Lower leg skin (tissue), 4 donors: ENCODE results near the gene SP9. TPM values are rescaled to one million over a fixed set of nuclear protein-coding genes. Genes with fewer than 3 reads are reported as not detected.

Experiments
- DNase-seq, 2 donors: peaks; one replicate each; pipeline ENCODE4 v3.0.0-alpha.2; 2019; ENCODE audit warnings: low spot score in 2 of 2
- H3K4me3 ChIP-seq: fragments of 200-600 bp; sonication (generic); 2 replicates; pipeline ENCODE4 v1.5.1; 2017; ENCODE audit warnings: mild to moderate bottlenecking, low read depth; ENCODE audit not compliant: poor library complexity, severe bottlenecking
- CTCF ChIP-seq, 3 donors: fragments of 450-650 bp; IDR thresholded peaks; one replicate each; pipeline ENCODE4 v1.5.1; 2016; ENCODE audit warnings: antibody characterized with exemption in 3 of 3, mild to moderate bottlenecking in 3 of 3, moderate library complexity in 2 of 3
- POLR2A ChIP-seq, 2 donors: fragments of 450-650 bp; IDR thresholded peaks; one replicate each; pipeline ENCODE4 v1.6.1; 2016 to 2017; ENCODE audit warnings: antibody characterized with exemption in 2 of 2, mild to moderate bottlenecking in 1 of 2, moderate library complexity in 1 of 2
- WGBS, 2 donors: methylation state at CpG; one replicate each; pipeline ENCODE4 v1.1.5; 2018; 5-methylcytosine and 5-hydroxymethylcytosine counted together
- intact Hi-C: fragments of 100-400 bp; cut with DNase I; formaldehyde crosslinking; loops from one replicate; pipeline ENCODE4 v1.15.0; 2023; ENCODE audit warnings: low total_unique reads
- total RNA-seq, 4 donors: library from RNA; depleted of rRNA; stranded (reverse); fragments of >200 nt; gene quantifications; one replicate each; pipeline ENCODE4 v1.1.0, GENCODE V29; 2016

Gene SP9
- total RNA-seq, 4 donors from 2014 or later: 1.7 TPM; not detected in 3

GRCh38 chr2:174339561-174340399, 5.0 kb downstream of the SP9 start:
- no peak overlapping the region for H3K4me3 ChIP-seq
- intact Hi-C loops: loop anchor here (5.0 to 10.0 kb wide), 2 partner anchors 937 to 1315 kb away; no protein-coding TSS in a partner anchor
- no peak for DNase-seq
- 17 to 25% methylated on average over 25 to 31 of the region's 37 CpGs for WGBS, 2 donors
- TF ChIP-seq POLR2A (IDR thresholded peaks at IDR 0.05) (no peak), CTCF (IDR thresholded peaks at IDR 0.05) (no peak)

GRCh38 chr2:174340400-174341292, 5.9 kb downstream of the SP9 start:
- 16 to 17% methylated on average over 24 to 45 of the region's 70 CpGs for WGBS, 2 donors

GRCh38 chr2:174341293-174341994, 6.7 kb downstream of the SP9 start:
- WGBS, 2 donors: 2% methylated on average over 31 of the region's 31 CpGs
- TF ChIP-seq CTCF (IDR thresholded peaks at IDR 0.05) (peak in 1 of 3 donors; percentile 90), POLR2A (IDR thresholded peaks at IDR 0.05) (no peak)

More at GRCh38 chr2:174340400-174341292, 5.9 kb downstream of the SP9 start:
- intact Hi-C loops: loop anchor here (5.0 to 10.0 kb wide), 2 partner anchors 938 to 1316 kb away; no protein-coding TSS in a partner anchor
- no peak overlapping the region for H3K4me3 ChIP-seq
- TF ChIP-seq CTCF (IDR thresholded peaks at IDR 0.05): no peak
- TF ChIP-seq POLR2A (IDR thresholded peaks at IDR 0.05): no peak
- DNase-seq: peak in 1 of 2 donors; percentile 85

GRCh38 chr2:174341995-174342685, 7.4 kb downstream of the SP9 start:
- WGBS, 2 donors: 5 to 7% methylated on average over 40 to 45 of the region's 52 CpGs
- peak in 1 of 2 donors; percentile 86 for DNase-seq
- TF ChIP-seq POLR2A (IDR thresholded peaks at IDR 0.05): no peak
- no peak for TF ChIP-seq CTCF (IDR thresholded peaks at IDR 0.05)
- intact Hi-C loops: loop anchor here (5.0 to 10.0 kb wide), 2 partner anchors 940 to 1317 kb away; no protein-coding TSS in a partner anchor
- H3K4me3 ChIP-seq: no peak overlapping the region

More at GRCh38 chr2:174341293-174341994, 6.7 kb downstream of the SP9 start:
- DNase-seq: peak; percentile 84 to 97
- intact Hi-C loops: loop anchor here (5.0 to 10.0 kb wide), 2 partner anchors 939 to 1317 kb away; no protein-coding TSS in a partner anchor
- H3K4me3 ChIP-seq: no peak overlapping the region
